Measurements from ENCODE around the gene MDGA2.
"Not testable (repeated sequence)": the region's sequence is repeated elsewhere in the genome, so short reads cannot be mapped to it uniquely, and the experiment has no call there.

MDGA2 gene

GRCh38 chr14:47302121-47302520, 373.3 kb downstream of the MDGA2 start:
- no peak for DNase-seq

GRCh38 chr14:47300796-47301195, 374.6 kb downstream of the MDGA2 start:
- DNase-seq: no peak

- DNase-seq: no peak
These were observed 378.0 kb downstream of the MDGA2 start for GRCh38 chr14:47297374-47297773.

- no peak for DNase-seq
These were observed 391.1 kb downstream of the MDGA2 start for GRCh38 chr14:47284283-47284682.

GRCh38 chr14:47281761-47282160, 393.6 kb downstream of the MDGA2 start:
- DNase-seq: not testable (repeated sequence)

GRCh38 chr14:47278233-47278842, 397.1 kb downstream of the MDGA2 start:
- DNase-seq: no peak

GRCh38 chr14:47277703-47278102, 397.7 kb downstream of the MDGA2 start:
- DNase-seq: no peak

- no peak for DNase-seq
These were observed 398.5 kb downstream of the MDGA2 start for GRCh38 chr14:47276931-47277330.

- no peak for DNase-seq
These were observed 401.5 kb downstream of the MDGA2 start for GRCh38 chr14:47273939-47274338.

- no peak for DNase-seq
These were observed 404.7 kb downstream of the MDGA2 start for GRCh38 chr14:47270715-47271114.

GRCh38 chr14:47269756-47270492, 405.5 kb downstream of the MDGA2 start:
- no peak for DNase-seq

- DNase-seq: no peak
These were observed 410.6 kb downstream of the MDGA2 start for GRCh38 chr14:47264842-47265241.

GRCh38 chr14:47262801-47263200, 412.6 kb downstream of the MDGA2 start:
- no peak for DNase-seq

GRCh38 chr14:47261350-47261749, 414.1 kb downstream of the MDGA2 start:
- DNase-seq: no peak

- DNase-seq: no peak
These were observed 415.6 kb downstream of the MDGA2 start for GRCh38 chr14:47259796-47260195.

- DNase-seq: no peak
These were observed 418.4 kb downstream of the MDGA2 start for GRCh38 chr14:47257013-47257412.

- no peak for DNase-seq
These were observed 422.6 kb downstream of the MDGA2 start for GRCh38 chr14:47252802-47253201.

GRCh38 chr14:47246367-47246766, 429.0 kb downstream of the MDGA2 start:
- no peak for DNase-seq

- DNase-seq: not testable (repeated sequence)
These were observed 432.8 kb downstream of the MDGA2 start for GRCh38 chr14:47242579-47242978.

GRCh38 chr14:47240748-47241437, 434.5 kb downstream of the MDGA2 start:
- no peak for DNase-seq

GRCh38 chr14:47235619-47236018, 439.8 kb downstream of the MDGA2 start:
- DNase-seq: no peak

- DNase-seq: no peak
These were observed 448.4 kb downstream of the MDGA2 start for GRCh38 chr14:47226877-47227520.

- no peak for DNase-seq
These were observed 451.7 kb downstream of the MDGA2 start for GRCh38 chr14:47223656-47224055.

- DNase-seq: no peak
These were observed 455.3 kb downstream of the MDGA2 start for GRCh38 chr14:47220096-47220495.
